Measurements from ENCODE around the gene KRTAP2-3.

The KRTAP2-3 gene

DNA sequence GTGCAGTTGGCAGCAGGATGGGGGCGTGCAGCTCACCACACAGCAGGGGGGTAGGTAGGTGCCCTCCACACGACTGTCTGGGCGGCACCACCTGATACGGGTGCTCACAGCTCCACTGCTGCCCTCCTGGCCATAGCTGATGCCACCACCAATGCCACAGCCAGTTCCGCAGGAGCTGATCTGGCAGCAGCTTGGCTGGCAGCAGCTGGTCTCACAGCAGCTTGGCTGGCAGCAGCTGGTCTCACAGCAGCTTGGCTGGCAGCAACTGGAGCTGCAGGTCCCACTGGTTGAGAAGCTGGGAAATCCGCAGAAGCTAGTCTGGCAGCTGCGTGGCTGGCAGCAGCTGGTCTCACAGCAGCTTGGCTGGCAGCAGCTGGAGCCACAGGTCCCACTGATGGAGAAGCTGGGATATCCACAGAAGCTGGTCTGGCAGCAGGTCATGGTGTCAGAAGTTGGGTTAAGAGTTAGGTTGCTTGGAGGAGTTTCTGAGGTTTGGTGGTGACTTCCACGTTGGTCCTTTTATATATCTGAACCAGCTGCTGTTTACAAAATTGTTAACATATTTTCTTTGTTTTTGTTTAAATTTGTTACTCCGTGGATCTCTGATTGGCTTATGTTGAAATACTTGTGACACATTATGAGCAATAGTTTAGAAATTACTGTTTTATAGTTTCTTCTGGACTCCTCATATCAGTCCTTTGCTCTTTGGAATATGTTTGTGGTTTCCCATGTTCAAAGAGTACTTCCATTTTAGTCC is 33.0 kb downstream of the KRTAP2-3 start, which contains the start of gene KRTAP1-5:
KRTAP1-5 (minus strand) TSS at position 494 of the 757 bp plus-strand sequence; CDS start at position 441, 53 bp downstream.
- no peak for DNase-seq

GRCh38 chr17:41024697-41025096 is 35.2 kb downstream of the KRTAP2-3 start:
- DNase-seq = no peak

GRCh38 chr17:41020336-41020735 is 39.6 kb downstream of the KRTAP2-3 start:
- no peak for DNase-seq

- no peak for DNase-seq
Measured at GRCh38 chr17:41019415-41019814, 40.5 kb downstream of the KRTAP2-3 start.

DNA sequence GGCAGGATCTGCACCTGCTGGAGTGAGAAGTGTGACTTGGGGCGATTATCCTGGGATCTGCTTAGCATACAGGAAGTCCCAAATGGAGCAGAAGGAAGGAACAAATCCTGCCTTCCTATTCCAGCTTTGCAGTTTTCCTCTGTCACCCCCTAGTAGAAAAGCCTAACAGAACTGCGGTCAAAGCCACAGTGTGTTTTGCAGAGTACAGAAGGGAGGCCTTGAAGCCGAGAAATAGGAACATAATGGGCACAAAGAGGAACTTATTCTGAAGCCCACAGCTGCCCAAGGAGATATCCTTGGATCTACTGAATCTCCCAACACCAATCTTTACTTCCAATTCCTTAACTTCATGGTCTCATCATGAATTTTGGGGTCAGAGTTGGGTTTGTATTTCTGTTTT is 41.4 kb downstream of the KRTAP2-3 start:
- no peak for DNase-seq

GRCh38 chr17:41016578-41017215 is 43.2 kb downstream of the KRTAP2-3 start:
- DNase-seq = no peak

DNA sequence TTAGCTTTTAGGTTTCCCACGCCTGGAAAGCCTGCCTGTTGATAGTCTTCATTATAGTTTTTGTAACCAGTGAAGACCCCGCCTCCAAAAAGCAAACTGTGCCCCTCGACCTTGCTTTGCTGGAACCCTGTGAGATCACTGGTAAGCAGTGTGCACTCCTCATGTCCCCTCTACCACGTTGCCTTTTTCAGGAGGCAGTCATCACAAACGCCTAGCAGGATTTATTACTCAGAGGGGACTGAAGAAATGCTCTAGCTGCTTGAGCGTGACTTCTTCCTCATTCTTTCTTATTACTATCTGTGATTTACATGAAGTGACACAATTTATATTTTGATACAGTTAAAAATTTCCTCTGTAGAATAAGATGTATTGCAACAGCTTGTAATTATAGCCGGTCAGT is 44.5 kb downstream of the KRTAP2-3 start:
- DNase-seq = no peak

DNA sequence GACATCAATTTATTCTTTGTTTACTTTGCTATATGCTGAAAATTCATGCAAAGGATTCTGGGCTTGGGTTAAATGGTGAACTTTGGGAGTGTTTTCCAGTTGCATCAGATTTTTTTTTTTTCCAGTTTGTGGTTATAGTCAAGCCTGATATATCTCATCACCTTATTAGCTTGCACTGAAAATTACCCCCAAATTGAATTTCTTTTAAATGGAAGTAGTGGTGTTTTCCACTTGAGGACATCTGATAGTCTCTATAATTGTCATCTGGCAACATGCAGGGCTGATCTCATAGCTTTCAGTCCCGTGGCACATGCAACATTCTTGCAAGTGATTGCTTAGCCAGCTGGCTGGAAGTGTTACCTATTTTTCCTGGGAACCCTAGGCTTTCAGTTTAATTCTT is 46.3 kb downstream of the KRTAP2-3 start:
- no peak for DNase-seq

DNA sequence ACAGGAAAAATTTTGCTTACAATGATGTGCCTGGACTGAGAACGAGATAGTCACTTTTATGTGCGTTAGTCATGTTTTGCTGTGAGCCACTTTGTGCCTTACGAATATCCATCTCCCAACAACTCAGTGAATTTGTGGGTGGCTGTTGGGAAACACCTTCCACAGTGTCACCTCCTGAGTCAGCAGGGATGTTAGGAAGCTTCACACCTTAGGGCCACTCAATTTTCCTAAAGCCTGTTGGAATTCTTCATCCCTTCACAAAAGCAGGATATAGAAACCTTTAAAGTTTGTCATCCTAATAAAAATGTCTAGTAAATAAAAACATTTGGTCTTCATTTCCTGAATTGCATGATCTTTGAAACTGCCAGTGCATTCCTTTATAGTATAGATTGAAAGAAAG is 46.7 kb downstream of the KRTAP2-3 start:
- no peak for DNase-seq

DNA sequence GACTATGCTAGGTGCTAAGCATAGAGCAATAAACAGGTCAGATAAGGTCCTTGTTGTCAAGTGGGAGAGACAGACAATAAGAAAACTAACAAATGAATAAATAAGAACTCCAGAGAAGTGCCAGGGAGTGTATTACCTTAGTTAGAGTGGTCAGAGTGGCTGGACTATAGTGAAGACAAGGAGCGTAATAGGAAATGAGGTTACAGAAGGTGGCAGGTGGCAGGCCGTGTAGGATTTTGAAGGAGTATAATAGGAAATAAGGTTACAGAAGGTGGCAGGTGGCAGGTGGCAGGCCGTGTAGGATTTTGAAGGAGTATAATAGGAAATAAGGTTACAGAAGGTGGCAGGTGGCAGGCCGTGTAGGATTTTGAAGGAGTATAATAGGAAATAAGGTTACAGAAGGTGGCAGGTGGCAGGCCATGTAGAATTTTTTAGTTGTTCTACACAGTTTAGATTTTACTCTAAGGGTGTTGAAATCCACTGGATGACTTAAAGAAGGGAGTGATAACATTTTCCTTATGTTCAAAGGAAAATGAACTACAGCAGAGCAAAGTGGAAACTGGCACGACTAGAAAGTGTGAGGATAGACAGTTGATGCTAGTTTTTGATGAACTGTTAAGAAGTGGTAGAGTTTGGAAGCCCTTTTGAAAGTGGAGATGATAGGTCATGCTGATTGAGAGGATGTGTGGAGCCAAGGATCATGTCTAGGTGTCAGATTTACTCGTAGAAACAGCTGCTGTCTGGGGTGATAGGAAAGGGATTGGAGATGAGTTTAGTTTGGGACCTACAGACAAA is 47.4 kb downstream of the KRTAP2-3 start:
- no peak for DNase-seq

DNA sequence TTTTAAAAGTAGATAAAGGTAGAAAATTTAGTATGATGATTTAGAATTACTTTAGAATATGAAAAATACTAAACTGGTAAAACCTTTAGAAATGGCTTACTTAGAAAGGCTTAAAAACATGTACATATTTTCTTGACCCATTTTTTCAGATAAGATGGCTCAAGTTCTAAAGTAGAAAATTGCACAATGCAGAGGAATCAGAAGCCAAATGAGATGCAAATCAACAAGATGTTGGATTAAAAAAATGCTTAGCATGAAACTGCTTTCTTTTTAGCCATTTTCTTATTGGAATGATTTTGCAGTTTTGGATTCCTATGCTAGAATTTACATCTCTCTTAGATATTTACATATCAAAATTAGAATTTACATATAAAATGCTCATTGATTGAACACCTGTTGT is 49.5 kb downstream of the KRTAP2-3 start:
- DNase-seq = no peak

DNA sequence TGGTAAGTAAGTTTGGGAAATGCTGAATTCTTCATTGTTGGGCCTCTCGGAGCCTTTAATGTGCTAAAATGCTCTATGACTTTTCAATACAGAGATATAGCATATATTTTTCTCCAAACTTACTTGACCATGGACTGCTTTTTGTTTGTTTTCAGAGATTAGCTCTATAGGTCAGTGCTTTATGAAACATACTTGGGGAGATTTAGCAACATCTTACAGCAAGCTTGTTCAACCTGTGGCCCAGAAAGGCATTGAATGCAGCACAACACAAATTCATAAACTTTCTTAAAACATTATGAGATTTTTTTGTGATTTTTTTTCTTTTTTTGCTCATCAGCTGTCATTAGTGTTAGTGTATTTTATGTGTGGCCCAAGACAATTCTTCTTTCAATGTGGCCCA is 50.0 kb downstream of the KRTAP2-3 start:
- no peak for DNase-seq

- DNase-seq = no peak
Measured at GRCh38 chr17:41009301-41009760, 50.6 kb downstream of the KRTAP2-3 start.

Data from retina (tissue), 1 donor.